ENCODE data around the gene ZBTB24. TPM values are rescaled to one million over a fixed set of nuclear protein-coding genes. Genes with fewer than 3 reads are reported as not detected.

ZBTB24 gene
- total and polyA plus RNA-seq, 3 experiments from 2014 or later, result 7.5 to 19.9 (median 19.5) TPM

- Mint-ChIP-seq H3K9me3 (no peaks in the 10 kb centered on the region), H3K4me1 (peaks cover 71 to 92% (median 91%) of the 10 kb centered on the region in 3 donors), H3K4me3 (peak overlapping the region in 1 of 7 donors; percentile 3), H3K27me3 (no peaks in the 10 kb centered on the region), H3K36me3 (peaks cover 19 to 90% (median 42%) of the 10 kb centered on the region in 3 donors), H3K27ac (peak overlapping the region in 1 of 8 donors; percentile 68)
- H3K27ac ChIP-seq (ENCODE audit: low read depth, low read length), result no peak overlapping the region
- no peaks in the 10 kb centered on the region for H3K9me3 ChIP-seq (ENCODE audit: low read length)
- no peak for DNase-seq
- ChIA-PET POLR2A (no interaction called here), CTCF (interaction anchor here (1.7 kb wide), 1 partner anchor 30 kb away, joined by 3 read pairs; no protein-coding TSS in a partner anchor)
- H3K4me3 ChIP-seq (ENCODE audit: low read length), result no peak overlapping the region
- no peaks in the 10 kb centered on the region for H3K27me3 ChIP-seq (ENCODE audit: insufficient read depth, low read length, poor library complexity, severe bottlenecking)
- peaks cover 45% of the 10 kb centered on the region for H3K36me3 ChIP-seq (ENCODE audit: insufficient read depth, low read length)
- peaks cover 39% of the 10 kb centered on the region for H3K4me1 ChIP-seq (ENCODE audit: insufficient read depth, low read length)
Observed at GRCh38 chr6:109475625-109476024, 7.4 kb downstream of the ZBTB24 start.

GRCh38 chr6:109474995-109475394 lies 8.0 kb downstream of the ZBTB24 start:
- no peak overlapping the region for H3K4me3 Mint-ChIP-seq
- DNase-seq, result no peak
- Histone ChIP-seq H3K27ac (ENCODE audit: low read depth, low read length) (no peak overlapping the region), H3K27me3 (ENCODE audit: insufficient read depth, low read length, poor library complexity, severe bottlenecking) (no peaks in the 10 kb centered on the region), H3K9me3 (ENCODE audit: low read length) (no peaks in the 10 kb centered on the region), H3K4me3 (ENCODE audit: low read length) (no peak overlapping the region), H3K4me1 (ENCODE audit: insufficient read depth, low read length) (peaks cover 32% of the 10 kb centered on the region), H3K36me3 (ENCODE audit: insufficient read depth, low read length) (peaks cover 51% of the 10 kb centered on the region)
- CTCF ChIA-PET, result no interaction called here
- H3K36me3 Mint-ChIP-seq, result peaks cover 20 to 91% (median 41%) of the 10 kb centered on the region in 3 donors
- H3K27me3 Mint-ChIP-seq, result no peaks in the 10 kb centered on the region
- peak overlapping the region in 2 of 8 donors; percentile 7 to 85 for H3K27ac Mint-ChIP-seq
- no peaks in the 10 kb centered on the region for H3K9me3 Mint-ChIP-seq
- POLR2A ChIA-PET, result no interaction called here
- peaks cover 68 to 88% (median 87%) of the 10 kb centered on the region in 3 donors for H3K4me1 Mint-ChIP-seq

GRCh38 chr6:109473120-109473519 lies 9.9 kb downstream of the ZBTB24 start:
- H3K36me3 ChIP-seq (ENCODE audit: insufficient read depth, low read length), result peaks cover 52% of the 10 kb centered on the region
- no peak overlapping the region for H3K4me3 ChIP-seq (ENCODE audit: low read length)
- no peaks in the 10 kb centered on the region for H3K27me3 ChIP-seq (ENCODE audit: insufficient read depth, low read length, poor library complexity, severe bottlenecking)
- Mint-ChIP-seq H3K4me3 (no peak overlapping the region), H3K36me3 (peaks cover 22 to 95% (median 45%) of the 10 kb centered on the region in 3 donors), H3K4me1 (peaks cover 61 to 90% (median 88%) of the 10 kb centered on the region in 3 donors), H3K27ac (peak overlapping the region in 6 of 8 donors; percentile 18 to 85 (median 66)), H3K9me3 (no peaks in the 10 kb centered on the region), H3K27me3 (no peaks in the 10 kb centered on the region)
- no peaks in the 10 kb centered on the region for H3K9me3 ChIP-seq (ENCODE audit: low read length)
- no peak for DNase-seq
- POLR2A ChIA-PET, result no interaction called here
- H3K4me1 ChIP-seq (ENCODE audit: insufficient read depth, low read length), result peaks cover 17% of the 10 kb centered on the region
- CTCF ChIA-PET, result no interaction called here
- H3K27ac ChIP-seq (ENCODE audit: low read depth, low read length), result no peak overlapping the region

- Mint-ChIP-seq H3K4me3 (no peak overlapping the region), H3K9me3 (no peaks in the 10 kb centered on the region), H3K36me3 (peaks cover 22 to 95% (median 46%) of the 10 kb centered on the region in 3 donors), H3K27ac (peak overlapping the region in 6 of 8 donors; percentile 44 to 85 (median 65)), H3K27me3 (no peaks in the 10 kb centered on the region), H3K4me1 (peaks cover 56 to 90% (median 86%) of the 10 kb centered on the region in 3 donors)
- Histone ChIP-seq H3K27ac (ENCODE audit: low read depth, low read length) (no peak overlapping the region), H3K4me3 (ENCODE audit: low read length) (no peak overlapping the region), H3K36me3 (ENCODE audit: insufficient read depth, low read length) (peaks cover 52% of the 10 kb centered on the region), H3K4me1 (ENCODE audit: insufficient read depth, low read length) (peaks cover 9% of the 10 kb centered on the region), H3K27me3 (ENCODE audit: insufficient read depth, low read length, poor library complexity, severe bottlenecking) (no peaks in the 10 kb centered on the region), H3K9me3 (ENCODE audit: low read length) (no peaks in the 10 kb centered on the region)
- ChIA-PET CTCF (no interaction called here), POLR2A (no interaction called here)
- DNase-seq, result no peak
Observed at GRCh38 chr6:109472132-109472995, 10.7 kb downstream of the ZBTB24 start.

GRCh38 chr6:109471105-109471810 lies 11.8 kb downstream of the ZBTB24 start:
- ChIA-PET CTCF (no interaction called here), POLR2A (no interaction called here)
- DNase-seq, result no peak
- no peak overlapping the region for H3K27ac ChIP-seq (ENCODE audit: low read depth, low read length)
- H3K4me1 ChIP-seq (ENCODE audit: insufficient read depth, low read length), result no peaks in the 10 kb centered on the region
- H3K4me3 ChIP-seq (ENCODE audit: low read length), result no peak overlapping the region
- H3K27me3 ChIP-seq (ENCODE audit: insufficient read depth, low read length, poor library complexity, severe bottlenecking), result no peaks in the 10 kb centered on the region
- H3K4me1 Mint-ChIP-seq, result peaks cover 48 to 81% (median 75%) of the 10 kb centered on the region in 3 donors
- no peaks in the 10 kb centered on the region for H3K27me3 Mint-ChIP-seq
- no peak overlapping the region for H3K4me3 Mint-ChIP-seq
- peaks cover 22 to 96% (median 46%) of the 10 kb centered on the region in 3 donors for H3K36me3 Mint-ChIP-seq
- H3K36me3 ChIP-seq (ENCODE audit: insufficient read depth, low read length), result peaks cover 50% of the 10 kb centered on the region
- no peaks in the 10 kb centered on the region for H3K9me3 ChIP-seq (ENCODE audit: low read length)
- no peaks in the 10 kb centered on the region for H3K9me3 Mint-ChIP-seq
- peak overlapping the region in 6 of 8 donors; percentile 40 to 92 (median 60) for H3K27ac Mint-ChIP-seq

DNA sequence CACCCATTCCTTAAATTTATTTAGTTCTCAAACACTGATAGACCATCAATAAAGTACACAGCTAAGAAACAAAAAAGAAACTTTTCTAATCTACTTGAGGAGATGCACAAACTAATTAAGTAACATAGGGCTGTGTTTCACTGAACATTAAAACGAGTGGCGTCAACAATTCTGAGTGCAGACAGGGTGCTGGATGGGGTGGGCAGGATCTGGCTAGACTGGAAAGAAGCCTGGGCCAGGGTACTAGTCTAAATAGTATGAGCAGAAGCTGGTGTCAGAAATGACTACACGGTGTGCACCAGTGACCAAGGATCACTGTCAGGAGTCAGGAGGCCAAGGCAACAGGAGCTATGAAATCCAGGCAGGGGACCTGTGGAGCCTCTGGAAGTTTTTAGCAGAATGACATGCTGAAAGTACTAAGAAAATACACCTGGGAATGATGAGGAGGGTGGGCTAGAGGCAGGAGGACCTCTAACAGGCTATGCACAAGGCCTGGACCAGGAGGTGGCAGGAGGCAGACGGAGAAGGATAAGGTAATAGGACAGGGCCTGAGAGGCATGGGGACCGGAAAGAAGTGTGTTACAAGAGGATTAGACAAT lies 13.3 kb downstream of the ZBTB24 start:
- Histone ChIP-seq H3K27ac (ENCODE audit: low read depth, low read length) (no peak overlapping the region), H3K36me3 (ENCODE audit: insufficient read depth, low read length) (peaks cover 63% of the 10 kb centered on the region), H3K4me1 (ENCODE audit: insufficient read depth, low read length) (peaks cover 6% of the 10 kb centered on the region), H3K9me3 (ENCODE audit: low read length) (no peaks in the 10 kb centered on the region), H3K27me3 (ENCODE audit: insufficient read depth, low read length, poor library complexity, severe bottlenecking) (no peaks in the 10 kb centered on the region), H3K4me3 (ENCODE audit: low read length) (no peak overlapping the region)
- Mint-ChIP-seq H3K9me3 (no peaks in the 10 kb centered on the region), H3K4me3 (no peak overlapping the region), H3K4me1 (peaks cover 43 to 81% (median 72%) of the 10 kb centered on the region in 3 donors), H3K27me3 (no peaks in the 10 kb centered on the region), H3K27ac (peak overlapping the region in 7 of 8 donors; percentile 19 to 78 (median 46)), H3K36me3 (peaks cover 18 to 96% (median 47%) of the 10 kb centered on the region in 3 donors)
- no peak for DNase-seq
- ChIA-PET POLR2A (no interaction called here), CTCF (interaction anchor here (1.2 kb wide), 1 partner anchor 14 kb away, joined by 3 read pairs; the partner anchor contains the start of gene MICAL1)

GRCh38 chr6:109467696-109468095 lies 15.3 kb downstream of the ZBTB24 start:
- Mint-ChIP-seq H3K4me1 (peaks cover 39 to 79% (median 70%) of the 10 kb centered on the region in 3 donors), H3K4me3 (no peak overlapping the region), H3K27me3 (no peaks in the 10 kb centered on the region), H3K9me3 (no peaks in the 10 kb centered on the region), H3K27ac (peak overlapping the region in 5 of 8 donors; percentile 3 to 61 (median 35)), H3K36me3 (peaks cover 10 to 93% (median 42%) of the 10 kb centered on the region in 3 donors)
- Histone ChIP-seq H3K4me1 (ENCODE audit: insufficient read depth, low read length) (peaks cover 6% of the 10 kb centered on the region), H3K9me3 (ENCODE audit: low read length) (no peaks in the 10 kb centered on the region), H3K27ac (ENCODE audit: low read depth, low read length) (no peak overlapping the region), H3K27me3 (ENCODE audit: insufficient read depth, low read length, poor library complexity, severe bottlenecking) (no peaks in the 10 kb centered on the region), H3K4me3 (ENCODE audit: low read length) (no peak overlapping the region), H3K36me3 (ENCODE audit: insufficient read depth, low read length) (peaks cover 47% of the 10 kb centered on the region)
- ChIA-PET POLR2A (no interaction called here), CTCF (no interaction called here)
- no peak for DNase-seq
